Right lobe of liver (tissue), 4 donors: Measurements from ENCODE around the gene SLC20A1.
"Not testable (repeated sequence)": the region's sequence is repeated elsewhere in the genome, so short reads cannot be mapped to it uniquely, and the experiment has no call there.

ENCODE experiments used
- CTCF ChIP-seq, 4 donors: fragments of 200-600 bp in 3 of 4; fragments of 450-650 bp in 1 of 4; IDR thresholded peaks; one replicate each; pipeline versions ENCODE4 v1.5.1 to v1.8.0; 2016 to 2022; ENCODE audit warnings: antibody characterized with exemption in 4 of 4, mild to moderate bottlenecking in 2 of 4
- POLR2A ChIP-seq: fragments of 450-650 bp; IDR thresholded peaks from one replicate; pipeline ENCODE4 v1.6.1; 2017; ENCODE audit warnings: antibody characterized with exemption, mild to moderate bottlenecking
- donor health status: DM: no; HTN: no; CAD: no.
- donor health status: DM: no; HTN: no; CAD: no.
- donor health status: DM: no; HTN: yes; CAD: no.

GRCh38 chr2:112706947-112707346 is 61.2 kb downstream of the SLC20A1 start:
- TF ChIP-seq CTCF (IDR thresholded peaks at IDR 0.05); POLR2A: not testable (repeated sequence)
